WTC11 (cell line): Measurements from ENCODE around the gene TRRAP.

Source experiments
- ATF2 ChIP-seq: sonication (generic); formaldehyde crosslinking; IDR thresholded peaks from 2 replicates; pipeline ENCODE4 v1.8.1; 2022; ENCODE audit warnings: low read depth, missing genetic modification reagents, borderline replicate concordance
- CTCF ChIP-seq: fragments of 200-600 bp; IDR thresholded peaks from 2 replicates; pipeline ENCODE4 v1.8.0; 2022; ENCODE audit warnings: antibody characterized with exemption
- ESRRA ChIP-seq: sonication (generic); formaldehyde crosslinking; IDR thresholded peaks from 2 replicates; pipeline ENCODE4 v1.8.1; 2022; ENCODE audit warnings: mild to moderate bottlenecking, missing genetic modification reagents, borderline replicate concordance
- NFYB ChIP-seq: sonication (generic); formaldehyde crosslinking; conservative IDR thresholded peaks from 2 replicates; pipeline ENCODE4 v1.8.0; 2022; ENCODE audit warnings: low read depth, missing genetic modification reagents

DNA sequence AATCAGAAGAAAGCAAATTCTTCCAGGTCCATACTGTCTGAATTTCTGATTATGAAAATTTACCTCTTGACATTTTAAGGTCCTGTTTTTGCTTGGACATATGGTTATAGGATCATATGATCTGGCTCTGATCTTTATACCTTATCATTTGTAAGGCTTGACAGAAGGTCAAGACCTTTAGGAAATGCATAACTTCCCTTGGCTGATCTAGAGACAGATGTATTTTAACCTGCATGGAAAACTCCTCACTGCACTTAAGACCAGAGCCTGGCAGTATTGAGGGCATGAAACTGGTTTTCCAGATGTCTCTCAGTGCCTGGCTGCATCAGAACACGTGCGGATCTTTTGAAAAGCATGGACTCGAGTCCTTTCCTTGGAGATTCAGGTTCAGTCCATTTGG lies 55.9 kb downstream of the TRRAP start:
- no peak for TF ChIP-seq ESRRA (CRISPR knock-in tag)
- TF ChIP-seq CTCF = no peak
- no peak for TF ChIP-seq NFYB (CRISPR knock-in tag)
- no peak for TF ChIP-seq ATF2
